Measurements from ENCODE around the gene HEXIM2.
A peak's percentile ranks its signal among the peaks of the same experiment; 100 is the strongest.

Gene HEXIM2

GRCh38 chr17:45135192-45135977 lies 26.3 kb upstream of the HEXIM2 start, which contains the start of gene ACBD4:
Gene ACBD4 (plus strand): TSS chr17:45135687. CDS start chr17:45136145, 458 bp downstream.
- peak; percentile 95 for DNase-seq (ENCODE audit: extremely low spot score)
- peak; percentile 100 for TF ChIP-seq CTCF (IDR thresholded peaks at IDR 0.05; ENCODE audit: control extremely low read depth, extremely low read depth, low read depth, missing control alignments)
- ChIA-PET POLR2A (interaction anchor here (0.7 to 1.9 kb wide), 5 partner anchors 9 to 27 kb away, joined by 3 to 48 read pairs (median 4); partner anchors contain the start of genes HEXIM1 and HEXIM2), CTCF (interaction anchor here (0.6 to 13.5 kb wide), 120 partner anchors 8 to 717 kb away, joined by 3 to 316 read pairs (median 5); partner anchors contain the start of genes EFTUD2, GFAP, HEXIM1 and HEXIM2)

- no peak for DNase-seq (ENCODE audit: extremely low spot score)
- no peak for TF ChIP-seq CTCF (IDR thresholded peaks at IDR 0.05; ENCODE audit: control extremely low read depth, extremely low read depth, low read depth, missing control alignments)
- CTCF ChIA-PET = interaction anchor here (0.6 to 13.5 kb wide), 114 partner anchors 8 to 716 kb away, joined by 3 to 316 read pairs (median 5); partner anchors contain the start of genes EFTUD2, GFAP, HEXIM1 and HEXIM2
- POLR2A ChIA-PET = interaction anchor here (0.7 to 1.9 kb wide), 5 partner anchors 8 to 26 kb away, joined by 3 to 48 read pairs (median 4); partner anchors contain the start of genes HEXIM1 and HEXIM2
Measured at GRCh38 chr17:45135978-45136791, 25.5 kb upstream of the HEXIM2 start.

- DNase-seq (ENCODE audit: extremely low spot score) = no peak
- CTCF ChIA-PET = interaction anchor here (0.8 to 13.5 kb wide), 8 partner anchors 10 to 99 kb away, joined by 3 to 316 read pairs (median 21); partner anchors contain the start of gene HEXIM1
- TF ChIP-seq CTCF (IDR thresholded peaks at IDR 0.05; ENCODE audit: control extremely low read depth, extremely low read depth, low read depth, missing control alignments) = no peak
- POLR2A ChIA-PET = interaction anchor here (1.3 kb wide), 1 partner anchor 12 kb away, joined by 13 read pairs; the partner anchor contains the start of gene HEXIM1
Measured at GRCh38 chr17:45136846-45137560, 24.7 kb upstream of the HEXIM2 start.

GRCh38 chr17:45137561-45138305 lies 23.9 kb upstream of the HEXIM2 start:
- ChIA-PET POLR2A (interaction anchor here (1.3 kb wide), 1 partner anchor 11 kb away, joined by 13 read pairs; the partner anchor contains the start of gene HEXIM1), CTCF (interaction anchor here (6.9 to 13.5 kb wide), 2 partner anchors 13 to 58 kb away, joined by 190 to 316 read pairs; partner anchors contain the start of gene HEXIM1)
- no peak for TF ChIP-seq CTCF (IDR thresholded peaks at IDR 0.05; ENCODE audit: control extremely low read depth, extremely low read depth, low read depth, missing control alignments)
- DNase-seq (ENCODE audit: extremely low spot score) = no peak

- POLR2A ChIA-PET = interaction anchor here (1.6 kb wide), 1 partner anchor 10 kb away, joined by 27 read pairs; the partner anchor contains the start of gene HEXIM1
- CTCF ChIA-PET = interaction anchor here (0.9 to 13.5 kb wide), 3 partner anchors 10 to 360 kb away, joined by 3 to 316 read pairs (median 6); partner anchors contain the start of gene HEXIM1
- TF ChIP-seq CTCF (IDR thresholded peaks at IDR 0.05; ENCODE audit: control extremely low read depth, extremely low read depth, low read depth, missing control alignments) = no peak
- DNase-seq (ENCODE audit: extremely low spot score) = no peak
Measured at GRCh38 chr17:45138911-45139532, 22.7 kb upstream of the HEXIM2 start.

Measured in GM10248 (cell line).